ENCODE data around the gene IRX4.

DNA sequence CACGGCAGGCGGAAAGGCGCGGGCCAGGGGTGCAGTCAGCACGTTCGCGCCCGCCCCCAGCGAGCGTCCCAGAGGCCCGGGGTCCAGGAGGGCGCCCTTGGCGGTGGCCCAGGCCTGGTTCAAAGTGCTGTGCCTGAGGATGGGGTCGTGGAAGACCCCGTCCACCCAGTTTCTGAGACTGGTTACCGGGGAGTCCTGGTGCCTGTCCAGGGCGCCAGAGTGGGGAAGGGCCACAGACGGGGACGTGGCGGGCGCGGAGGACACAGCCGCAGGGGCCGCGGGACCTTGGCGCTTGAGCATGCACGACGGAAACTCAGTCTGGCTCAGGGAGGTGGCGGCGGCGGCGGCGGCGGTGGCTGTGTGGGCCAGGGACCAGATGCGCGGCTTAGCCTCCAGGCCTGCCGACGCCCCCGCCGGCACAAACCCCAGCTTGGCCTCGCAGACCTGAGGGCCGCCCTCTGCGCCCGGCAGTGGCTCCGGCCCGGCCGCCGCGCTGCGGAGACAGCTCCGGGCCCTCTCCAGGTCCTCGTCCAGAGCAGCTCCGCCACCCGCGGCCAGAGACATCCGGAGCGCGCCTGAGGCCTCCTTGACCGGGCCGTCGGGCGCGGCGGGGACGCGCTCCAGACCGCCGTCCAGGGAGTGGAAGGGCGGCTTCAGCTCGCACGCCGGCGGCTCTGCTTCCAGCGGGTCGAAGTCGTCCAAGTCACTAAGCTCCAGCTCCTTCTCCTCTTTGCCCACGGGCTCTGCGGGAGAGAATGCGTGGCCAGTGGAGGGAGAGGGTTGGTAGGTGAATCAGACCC lies 4.5 kb downstream of the IRX4 start:
- TF ChIP-seq, protein P1, sequence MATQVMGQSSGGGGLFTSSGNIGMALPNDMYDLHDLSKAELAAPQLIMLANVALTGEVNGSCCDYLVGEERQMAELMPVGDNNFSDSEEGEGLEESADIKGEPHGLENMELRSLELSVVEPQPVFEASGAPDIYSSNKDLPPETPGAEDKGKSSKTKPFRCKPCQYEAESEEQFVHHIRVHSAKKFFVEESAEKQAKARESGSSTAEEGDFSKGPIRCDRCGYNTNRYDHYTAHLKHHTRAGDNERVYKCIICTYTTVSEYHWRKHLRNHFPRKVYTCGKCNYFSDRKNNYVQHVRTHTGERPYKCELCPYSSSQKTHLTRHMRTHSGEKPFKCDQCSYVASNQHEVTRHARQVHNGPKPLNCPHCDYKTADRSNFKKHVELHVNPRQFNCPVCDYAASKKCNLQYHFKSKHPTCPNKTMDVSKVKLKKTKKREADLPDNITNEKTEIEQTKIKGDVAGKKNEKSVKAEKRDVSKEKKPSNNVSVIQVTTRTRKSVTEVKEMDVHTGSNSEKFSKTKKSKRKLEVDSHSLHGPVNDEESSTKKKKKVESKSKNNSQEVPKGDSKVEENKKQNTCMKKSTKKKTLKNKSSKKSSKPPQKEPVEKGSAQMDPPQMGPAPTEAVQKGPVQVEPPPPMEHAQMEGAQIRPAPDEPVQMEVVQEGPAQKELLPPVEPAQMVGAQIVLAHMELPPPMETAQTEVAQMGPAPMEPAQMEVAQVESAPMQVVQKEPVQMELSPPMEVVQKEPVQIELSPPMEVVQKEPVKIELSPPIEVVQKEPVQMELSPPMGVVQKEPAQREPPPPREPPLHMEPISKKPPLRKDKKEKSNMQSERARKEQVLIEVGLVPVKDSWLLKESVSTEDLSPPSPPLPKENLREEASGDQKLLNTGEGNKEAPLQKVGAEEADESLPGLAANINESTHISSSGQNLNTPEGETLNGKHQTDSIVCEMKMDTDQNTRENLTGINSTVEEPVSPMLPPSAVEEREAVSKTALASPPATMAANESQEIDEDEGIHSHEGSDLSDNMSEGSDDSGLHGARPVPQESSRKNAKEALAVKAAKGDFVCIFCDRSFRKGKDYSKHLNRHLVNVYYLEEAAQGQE (IDR thresholded peaks at IDR 0.05): no peak
- TF ChIP-seq, protein P2, sequence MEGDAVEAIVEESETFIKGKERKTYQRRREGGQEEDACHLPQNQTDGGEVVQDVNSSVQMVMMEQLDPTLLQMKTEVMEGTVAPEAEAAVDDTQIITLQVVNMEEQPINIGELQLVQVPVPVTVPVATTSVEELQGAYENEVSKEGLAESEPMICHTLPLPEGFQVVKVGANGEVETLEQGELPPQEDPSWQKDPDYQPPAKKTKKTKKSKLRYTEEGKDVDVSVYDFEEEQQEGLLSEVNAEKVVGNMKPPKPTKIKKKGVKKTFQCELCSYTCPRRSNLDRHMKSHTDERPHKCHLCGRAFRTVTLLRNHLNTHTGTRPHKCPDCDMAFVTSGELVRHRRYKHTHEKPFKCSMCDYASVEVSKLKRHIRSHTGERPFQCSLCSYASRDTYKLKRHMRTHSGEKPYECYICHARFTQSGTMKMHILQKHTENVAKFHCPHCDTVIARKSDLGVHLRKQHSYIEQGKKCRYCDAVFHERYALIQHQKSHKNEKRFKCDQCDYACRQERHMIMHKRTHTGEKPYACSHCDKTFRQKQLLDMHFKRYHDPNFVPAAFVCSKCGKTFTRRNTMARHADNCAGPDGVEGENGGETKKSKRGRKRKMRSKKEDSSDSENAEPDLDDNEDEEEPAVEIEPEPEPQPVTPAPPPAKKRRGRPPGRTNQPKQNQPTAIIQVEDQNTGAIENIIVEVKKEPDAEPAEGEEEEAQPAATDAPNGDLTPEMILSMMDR (IDR thresholded peaks at IDR 0.05; ENCODE audit: low read depth, low read length, missing input control): no peak
- TF ChIP-seq FOXA1 (IDR thresholded peaks at IDR 0.05): no peak
- no peak for TF ChIP-seq TAF1 (conservative IDR thresholded peaks at IDR 0.05)
- no peak for TF ChIP-seq JUND (IDR thresholded peaks at IDR 0.05)
- no peak for TF ChIP-seq YY1 (IDR thresholded peaks at IDR 0.05)
- TF ChIP-seq, protein P3, sequence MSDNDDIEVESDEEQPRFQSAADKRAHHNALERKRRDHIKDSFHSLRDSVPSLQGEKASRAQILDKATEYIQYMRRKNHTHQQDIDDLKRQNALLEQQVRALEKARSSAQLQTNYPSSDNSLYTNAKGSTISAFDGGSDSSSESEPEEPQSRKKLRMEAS (IDR thresholded peaks at IDR 0.05): no peak
- TF ChIP-seq SP1 (IDR thresholded peaks at IDR 0.05): no peak
- TF ChIP-seq FOXA2 (IDR thresholded peaks at IDR 0.05): no peak
